Measurements from ENCODE around the gene SPESP1.
"Not testable (repeated sequence)": the region's sequence is repeated elsewhere in the genome, so short reads cannot be mapped to it uniquely, and the experiment has no call there.

The SPESP1 gene

DNA sequence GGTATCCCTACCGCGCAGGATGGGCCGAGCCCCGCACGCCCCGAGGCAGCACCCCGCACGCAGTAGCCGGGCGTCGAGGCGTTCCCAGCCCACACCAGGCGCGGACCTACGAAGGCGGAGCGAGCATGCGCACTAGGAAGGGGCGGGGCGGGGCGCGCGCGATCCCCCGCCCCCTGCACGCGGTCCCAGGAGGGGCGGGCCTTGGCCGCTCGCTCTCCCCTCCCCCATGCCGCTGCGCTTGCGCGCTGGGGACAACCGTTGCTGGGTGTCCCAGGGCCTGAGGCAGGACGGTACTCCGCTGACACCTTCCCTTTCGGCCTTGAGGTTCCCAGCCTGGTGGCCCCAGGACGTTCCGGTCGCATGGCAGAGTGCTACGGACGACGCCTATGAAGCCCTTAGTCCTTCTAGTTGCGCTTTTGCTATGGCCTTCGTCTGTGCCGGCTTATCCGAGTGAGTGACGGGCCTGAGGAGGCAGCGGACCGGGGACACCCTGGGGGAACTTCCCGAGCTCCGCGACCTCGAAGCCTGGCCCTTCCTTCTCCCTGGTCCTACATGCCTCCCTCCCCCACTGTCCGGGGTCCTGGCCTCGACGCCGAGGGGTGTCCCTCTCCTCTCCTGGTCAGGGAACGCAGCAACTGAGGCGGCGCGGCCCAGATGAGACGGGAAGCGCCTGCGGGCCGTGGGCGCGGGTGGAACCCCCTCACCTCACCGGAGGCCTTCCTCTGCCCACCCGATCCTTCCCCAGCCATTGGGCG lies at the start of gene SPESP1:
Gene SPESP1 (plus strand): TSS at position 258 of the 755 bp plus-strand sequence. CDS start 129 bp downstream, at position 387.
- peak; percentile 4 for DNase-seq

DNA sequence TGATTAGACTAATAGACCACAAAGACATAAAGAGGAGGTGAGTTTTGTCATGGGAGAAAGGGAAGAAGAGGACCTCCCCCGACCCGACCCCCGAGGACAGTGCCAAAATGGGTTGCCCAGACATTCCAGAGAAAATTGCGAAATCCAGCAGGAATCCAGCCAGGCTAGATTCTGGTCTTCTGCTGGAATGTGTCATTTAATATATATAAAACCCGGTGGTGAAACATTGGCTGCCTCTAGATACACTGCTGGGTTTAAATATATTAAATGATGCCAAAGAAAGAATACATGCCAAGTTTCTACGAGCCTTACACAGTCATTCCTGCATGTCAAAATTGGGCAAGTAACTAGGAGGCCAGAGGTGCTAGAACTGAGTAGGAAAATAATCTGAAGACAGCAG lies 45.3 kb upstream of the SPESP1 start:
- no peak for DNase-seq

DNA sequence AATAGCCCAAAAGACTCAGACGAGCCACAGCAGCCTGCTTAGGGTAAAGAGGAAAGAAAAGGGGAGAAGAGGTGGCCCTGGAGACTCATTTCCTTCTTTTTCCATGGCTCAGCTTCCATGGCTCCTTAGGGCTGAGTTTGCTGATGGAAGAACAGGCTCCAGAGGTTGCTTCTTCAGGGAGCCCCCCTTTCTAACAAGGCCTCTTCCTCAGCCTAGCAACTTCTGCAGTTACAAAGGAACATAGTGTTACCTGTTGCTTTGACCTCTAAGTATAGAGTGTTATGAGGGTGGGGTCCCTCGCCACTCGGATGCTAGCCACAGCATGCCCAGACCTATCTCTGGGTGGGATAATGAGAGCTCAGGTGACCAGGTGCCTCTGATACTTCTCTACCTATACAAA lies 43.2 kb upstream of the SPESP1 start:
- no peak for DNase-seq

DNA sequence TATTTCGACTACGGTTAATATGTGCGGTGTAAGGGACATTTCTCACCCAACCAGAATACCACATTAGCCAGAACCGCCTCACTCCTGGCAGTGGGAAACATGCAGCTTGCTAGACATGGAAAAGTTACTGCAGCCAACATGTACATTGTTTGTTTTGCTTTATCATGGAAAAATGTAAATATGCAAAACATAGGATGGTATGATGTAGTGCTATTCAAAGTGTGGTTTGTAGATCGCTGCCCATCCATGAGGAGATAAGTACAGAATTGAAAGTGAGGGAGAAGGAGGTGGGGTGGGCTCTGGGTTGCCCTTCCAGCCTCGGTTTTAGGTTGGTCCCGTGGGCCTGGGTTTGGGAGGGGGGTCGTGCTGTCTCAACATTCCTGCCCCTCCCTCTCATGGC lies 42.5 kb upstream of the SPESP1 start:
- no peak for DNase-seq

DNA sequence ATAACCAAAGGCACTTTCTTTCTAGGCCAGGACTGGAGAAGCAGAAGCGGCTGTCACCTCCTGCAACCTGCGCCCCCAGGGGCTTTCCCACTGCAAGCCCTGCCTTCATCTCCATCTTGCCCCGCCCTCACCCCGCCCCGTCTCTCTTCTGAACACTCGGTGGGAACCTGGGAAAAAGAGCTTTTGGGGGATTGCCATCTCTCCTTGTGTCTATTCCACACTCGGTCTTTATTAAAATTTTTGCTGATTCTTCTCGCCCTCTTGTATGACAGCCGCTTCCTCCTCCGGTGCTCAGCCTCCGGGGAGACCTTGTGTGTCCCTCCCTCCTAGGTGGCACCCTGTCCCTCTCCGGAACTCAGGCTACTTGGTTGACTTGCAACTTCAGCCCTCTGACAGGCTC lies 41.9 kb upstream of the SPESP1 start:
- no peak for DNase-seq

DNA sequence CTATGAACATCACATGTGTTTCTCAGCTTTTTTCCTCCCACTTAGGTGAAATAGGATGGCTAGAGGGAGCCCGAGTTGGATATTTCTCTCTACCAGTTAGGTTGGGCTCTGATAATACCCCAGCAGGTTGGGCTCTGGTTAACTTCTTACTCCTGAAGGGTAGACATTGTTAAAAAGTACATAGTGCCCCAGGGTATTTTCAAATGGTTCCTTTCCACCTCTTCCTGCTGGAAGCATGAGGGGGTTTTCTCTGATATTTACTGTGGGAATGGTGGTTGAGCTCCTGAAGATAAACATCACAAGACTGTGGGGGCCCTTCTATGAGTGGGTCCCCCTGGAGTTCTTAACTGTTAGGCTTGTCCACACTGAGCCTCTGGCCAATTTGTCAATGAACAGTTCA lies 36.1 kb upstream of the SPESP1 start:
- DNase-seq = no peak

DNA sequence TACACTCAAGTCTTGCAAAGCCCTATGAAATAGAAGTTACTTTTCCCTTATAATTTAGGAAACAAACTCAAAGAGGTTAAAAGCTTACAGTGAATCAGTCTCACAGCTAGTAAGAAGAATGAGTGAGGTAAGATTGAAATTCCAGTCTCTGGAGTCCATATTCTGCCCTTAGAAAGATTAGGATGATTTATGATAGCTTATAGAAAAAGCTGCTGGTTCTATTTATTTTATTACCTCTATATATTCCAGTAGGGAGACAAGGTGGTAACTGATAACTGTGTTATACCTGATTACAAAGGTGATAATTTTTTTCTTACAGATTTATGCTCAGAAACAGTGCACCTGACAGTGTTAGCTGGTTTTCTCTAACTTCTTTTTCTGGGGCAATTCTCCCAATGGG lies 34.1 kb upstream of the SPESP1 start:
- DNase-seq = no peak

DNA sequence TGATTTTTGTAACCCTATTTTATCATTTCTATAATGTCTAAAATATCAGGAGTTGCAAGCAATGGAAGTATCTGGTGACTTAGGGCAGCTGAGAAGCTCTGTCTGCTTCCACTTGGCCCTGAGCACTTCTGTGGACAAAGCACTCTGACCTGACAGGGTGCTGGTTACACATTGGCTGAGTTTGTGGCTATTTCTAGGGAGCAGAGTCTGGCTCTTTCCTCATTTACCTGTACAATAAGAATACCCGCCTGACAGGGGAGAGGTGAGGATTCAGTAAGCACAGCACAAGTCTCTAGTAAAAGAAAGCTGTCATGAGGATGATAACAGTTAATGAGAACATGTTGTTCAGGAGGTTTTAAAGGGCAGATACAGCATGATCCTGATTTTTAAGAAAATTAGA lies 33.3 kb upstream of the SPESP1 start:
- DNase-seq = no peak

DNA sequence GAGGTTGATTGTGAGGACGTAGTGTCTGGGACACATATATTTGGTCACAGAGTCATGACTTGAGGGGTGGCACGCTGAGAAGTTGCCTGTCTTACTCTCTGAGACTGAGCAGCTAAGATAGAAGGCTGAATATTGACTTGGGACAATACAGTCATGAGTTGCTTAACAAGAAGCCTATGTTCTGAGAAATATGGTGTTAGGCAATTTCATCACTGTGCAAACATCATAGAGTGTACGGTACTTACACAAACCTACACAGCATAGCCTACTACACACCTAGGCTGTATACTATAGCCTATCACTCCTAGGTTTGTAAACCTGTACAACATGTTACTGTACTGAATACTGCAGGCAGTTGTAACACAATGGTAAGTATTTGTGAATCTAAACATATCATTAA lies 30.3 kb upstream of the SPESP1 start:
- DNase-seq = no peak

DNA sequence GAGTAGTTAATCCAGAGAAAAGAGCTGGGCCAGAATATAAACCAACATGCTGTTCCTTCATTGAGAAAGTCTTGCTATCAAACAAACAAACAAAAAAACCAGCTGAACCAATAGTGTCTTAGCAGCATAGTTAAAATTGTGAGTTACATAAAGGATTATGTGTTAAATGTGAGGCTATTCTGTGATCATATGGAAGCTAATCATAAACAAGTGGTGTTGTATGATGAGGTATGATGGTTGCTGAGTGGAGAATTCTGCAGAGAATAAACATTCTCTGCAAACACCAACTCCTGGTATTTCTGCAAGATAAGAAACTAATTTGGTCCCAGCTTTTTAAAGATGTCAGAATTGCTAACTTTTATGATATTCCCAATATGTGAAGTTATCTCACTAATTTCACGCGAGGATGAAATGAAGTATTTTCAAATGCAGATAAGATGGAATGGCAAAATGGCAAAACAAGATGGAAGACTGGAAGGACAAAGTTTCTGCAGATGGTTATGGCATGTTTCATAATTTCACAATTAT lies 22.9 kb upstream of the SPESP1 start:
- DNase-seq = no peak

DNA sequence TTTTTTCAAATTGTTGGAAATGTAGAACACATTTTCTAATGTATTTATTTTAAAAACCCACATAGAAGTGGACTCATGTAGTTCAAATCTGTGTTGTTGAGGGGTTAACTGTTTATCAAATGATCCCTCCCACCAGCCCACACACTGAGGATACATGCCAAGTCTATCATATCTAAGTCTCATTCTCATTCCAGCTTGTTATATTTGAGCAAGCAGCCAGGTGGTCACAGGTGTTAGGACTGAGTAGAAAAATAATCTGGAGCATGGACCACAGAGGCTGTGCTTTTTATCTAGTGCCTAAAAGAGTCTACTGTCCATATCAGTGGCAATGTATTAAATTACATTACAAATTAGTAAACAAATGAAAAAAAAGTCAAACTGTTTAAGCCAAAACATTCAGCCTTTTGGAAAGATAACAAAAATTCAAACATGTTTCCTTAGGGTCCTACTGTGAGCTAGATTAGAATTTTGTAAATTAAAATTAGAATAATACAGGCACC lies 20.7 kb upstream of the SPESP1 start:
- DNase-seq = no peak

DNA sequence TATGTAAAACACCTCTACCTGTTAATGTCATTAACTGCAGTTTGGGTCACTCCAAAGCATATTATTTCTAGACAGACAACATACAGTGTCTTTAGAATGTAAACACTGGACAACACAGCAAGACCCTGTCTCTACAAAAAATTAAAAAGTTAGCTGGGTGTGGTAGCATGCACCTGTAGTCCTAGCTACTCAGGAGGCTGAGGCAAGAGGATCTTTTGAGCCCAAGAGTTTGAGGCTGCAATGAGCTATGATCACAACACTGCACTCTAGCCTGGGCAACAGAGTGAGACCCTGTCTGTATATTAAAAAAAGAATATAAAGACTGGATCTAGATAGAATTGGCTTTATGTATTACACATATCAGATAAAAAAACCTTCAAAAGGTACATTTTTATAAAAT lies 20.0 kb upstream of the SPESP1 start:
- no peak for DNase-seq

DNA sequence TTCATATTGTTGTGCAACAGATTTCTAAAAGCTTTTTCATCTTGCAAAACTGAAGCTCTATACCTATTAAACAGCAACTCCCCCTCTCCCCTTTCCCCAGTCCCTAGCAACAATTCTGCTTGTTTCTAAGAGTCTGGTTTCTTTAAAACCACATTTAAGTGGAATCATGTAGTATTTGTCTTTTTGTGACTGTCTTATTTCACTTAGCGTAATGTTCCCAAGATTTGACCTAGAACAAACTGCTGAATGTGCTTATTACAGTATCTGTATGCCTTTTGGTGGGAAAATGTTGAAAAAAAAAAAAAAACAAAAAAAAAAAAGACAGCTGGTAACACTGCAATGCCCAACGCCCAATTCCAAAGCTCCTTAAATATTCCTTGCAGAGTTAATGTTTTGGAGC lies 19.5 kb upstream of the SPESP1 start:
- no peak for DNase-seq

DNA sequence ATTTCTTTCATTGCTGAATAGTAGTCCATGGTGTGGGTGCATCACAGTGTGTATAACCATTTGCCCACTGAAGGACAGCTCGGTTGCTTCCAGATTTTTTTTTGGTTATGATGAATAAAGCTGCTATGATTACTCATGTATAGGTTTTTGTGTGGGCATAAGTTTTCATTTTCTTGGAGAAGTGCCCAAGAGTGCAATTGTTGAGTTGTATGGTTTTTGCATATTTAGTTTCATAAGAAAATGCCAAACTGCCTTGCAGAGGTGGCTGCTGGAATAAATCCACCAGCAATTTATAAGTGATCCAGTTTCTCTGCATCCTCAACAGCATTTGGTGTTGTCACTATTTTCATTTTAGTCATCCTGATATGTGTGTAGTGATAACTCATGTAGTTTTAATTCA lies 8.4 kb upstream of the SPESP1 start:
- no peak for DNase-seq

DNA sequence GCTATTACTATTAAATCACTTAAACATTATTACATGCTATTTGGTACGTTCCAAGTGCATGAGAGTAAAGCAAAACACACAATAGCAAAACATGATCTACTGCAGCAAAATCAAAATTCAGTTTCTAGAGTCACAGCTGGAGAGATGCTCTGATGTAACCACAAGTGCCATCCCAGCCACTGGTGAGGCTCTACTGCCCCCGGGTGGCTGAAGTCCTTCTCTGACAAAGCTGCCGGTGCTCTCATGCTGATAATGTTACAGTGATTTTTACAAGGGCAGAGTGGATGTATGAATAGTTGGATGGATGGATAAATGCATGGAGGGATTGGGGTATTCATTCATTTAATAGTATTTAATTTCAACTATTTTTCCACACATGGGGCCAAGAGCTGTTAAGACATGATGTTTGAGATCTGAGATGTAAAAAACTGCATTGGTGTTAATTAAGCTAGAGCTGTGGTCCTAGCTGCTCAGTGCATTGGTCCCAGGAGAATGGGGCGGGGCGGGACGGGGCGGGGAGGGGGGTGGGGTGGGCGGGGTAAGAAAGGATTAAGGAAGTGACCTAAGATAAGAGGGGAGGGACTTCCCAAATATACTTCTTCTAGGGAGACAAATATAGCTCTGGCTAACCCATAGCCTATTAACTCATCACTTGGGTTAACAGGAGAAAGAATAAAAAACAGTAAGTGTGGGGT lies 5.3 kb upstream of the SPESP1 start:
- peak; percentile 41 for DNase-seq

DNA sequence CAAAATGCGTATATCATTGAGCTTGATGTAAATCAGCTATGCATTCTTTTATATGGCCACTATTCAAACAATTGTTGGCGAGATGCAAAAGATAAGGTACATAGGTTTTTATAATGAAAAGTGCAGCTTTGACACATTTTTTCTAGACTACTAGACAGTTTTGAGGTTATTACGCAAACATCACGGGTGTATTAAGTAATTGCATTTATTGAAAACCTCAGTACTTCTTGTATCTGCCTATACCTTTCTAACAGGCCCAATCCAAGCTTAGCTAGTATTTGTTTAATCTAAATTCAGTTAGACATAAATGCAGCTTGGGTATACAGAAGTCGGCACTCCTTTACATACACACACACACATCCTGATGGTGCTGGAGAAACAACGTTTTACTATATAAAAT lies 2.7 kb downstream of the SPESP1 start:
- no peak for DNase-seq

DNA sequence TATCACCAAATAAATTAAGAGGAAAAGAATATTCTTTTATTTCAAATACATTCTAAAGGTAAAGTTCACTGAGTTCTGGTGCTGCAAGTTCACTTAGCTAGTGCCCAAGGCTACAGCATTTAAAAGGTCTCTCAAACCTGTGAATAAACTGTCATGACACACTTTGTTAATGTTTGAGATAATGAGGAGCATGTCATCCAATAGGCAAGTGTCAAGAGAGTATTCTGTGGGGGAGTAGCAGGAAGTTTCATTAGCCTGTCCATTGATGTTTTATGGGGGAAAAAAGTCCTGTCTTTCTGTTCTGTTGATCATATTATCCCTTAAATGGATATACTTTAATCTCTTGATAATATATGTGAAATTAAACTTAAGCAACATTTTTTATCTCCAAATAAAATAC lies 4.0 kb downstream of the SPESP1 start:
- no peak for DNase-seq

DNA sequence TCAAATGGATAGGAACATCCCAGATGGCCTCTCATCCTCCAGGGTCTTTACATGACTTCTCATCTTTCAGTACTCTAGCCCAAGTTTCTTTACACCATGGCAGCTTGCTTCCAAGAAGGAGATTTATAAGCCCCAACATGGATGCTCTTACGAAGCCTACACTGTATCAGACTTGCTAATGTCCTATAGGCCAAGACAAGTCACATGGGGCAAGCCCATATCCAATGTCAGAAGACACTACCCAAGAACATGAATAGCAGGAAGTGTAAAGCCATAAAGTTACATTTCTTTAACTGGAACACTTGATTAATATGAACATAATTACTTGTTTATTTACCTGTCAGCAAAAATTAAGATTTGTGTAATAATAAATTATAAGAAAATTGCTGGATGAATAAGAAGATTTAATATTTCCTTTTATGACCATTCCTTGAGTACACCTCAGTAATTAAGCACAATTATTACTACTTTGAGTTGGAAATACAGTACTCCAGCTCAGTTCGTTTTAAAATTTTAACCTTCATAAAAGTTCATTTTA lies 5.1 kb downstream of the SPESP1 start:
- no peak for DNase-seq

DNA sequence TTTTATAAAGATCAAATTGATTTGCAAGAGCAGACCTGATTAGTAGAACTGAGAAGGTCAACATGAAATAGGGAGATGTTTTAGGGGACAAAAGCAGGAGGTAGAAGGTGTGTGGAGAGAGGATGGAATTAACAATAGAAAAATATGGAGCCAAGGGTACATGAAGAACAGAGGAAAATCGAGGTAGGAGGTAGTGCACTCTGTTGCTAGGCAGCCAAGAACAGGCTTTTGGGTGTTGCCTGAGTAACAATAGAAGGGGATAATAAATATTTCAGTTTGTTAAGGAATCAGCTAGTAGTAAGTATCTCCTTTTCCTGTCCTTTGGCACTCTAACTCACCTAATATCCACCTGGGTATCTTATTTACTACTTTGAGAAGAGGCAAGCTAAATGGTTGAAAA lies 9.2 kb downstream of the SPESP1 start:
- no peak for DNase-seq

DNA sequence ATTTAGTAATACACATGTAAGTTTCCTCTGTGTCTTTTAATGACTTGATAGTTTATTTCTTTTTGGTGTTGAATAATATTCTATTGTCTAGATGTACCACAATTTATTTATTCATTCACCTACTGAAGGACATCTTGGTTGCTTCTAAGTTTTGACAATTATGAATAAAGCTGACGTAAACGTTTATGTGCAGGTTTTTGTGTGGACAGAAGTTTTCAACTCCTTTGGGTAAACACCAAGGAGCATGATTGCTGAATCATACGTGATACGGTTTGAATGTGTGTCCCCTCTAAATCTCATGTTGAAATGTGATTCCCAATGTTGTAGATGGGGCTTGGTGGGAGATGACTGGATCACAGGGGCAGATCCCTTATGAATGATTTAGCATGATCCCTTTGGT lies 21.5 kb downstream of the SPESP1 start:
- no peak for DNase-seq

DNA sequence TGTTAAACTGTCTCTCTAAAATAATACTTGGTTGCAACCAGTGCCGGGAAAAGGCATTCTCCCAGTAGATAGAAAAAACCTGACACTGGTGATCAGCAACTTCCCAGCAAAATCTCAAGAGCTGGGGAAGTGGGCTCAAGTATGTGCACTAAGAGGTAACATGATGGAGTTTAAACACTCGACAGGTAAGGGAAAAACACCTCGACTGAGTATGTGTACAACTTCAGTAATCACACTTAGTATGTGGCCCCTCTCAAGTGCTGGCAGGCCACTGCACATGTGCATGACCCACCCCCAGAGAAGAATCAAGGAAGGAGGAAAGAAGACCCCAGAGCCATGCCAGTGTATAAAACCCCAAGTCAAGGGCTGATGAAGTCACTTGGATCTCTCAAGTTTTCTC lies 27.4 kb downstream of the SPESP1 start:
- DNase-seq = no peak

DNA sequence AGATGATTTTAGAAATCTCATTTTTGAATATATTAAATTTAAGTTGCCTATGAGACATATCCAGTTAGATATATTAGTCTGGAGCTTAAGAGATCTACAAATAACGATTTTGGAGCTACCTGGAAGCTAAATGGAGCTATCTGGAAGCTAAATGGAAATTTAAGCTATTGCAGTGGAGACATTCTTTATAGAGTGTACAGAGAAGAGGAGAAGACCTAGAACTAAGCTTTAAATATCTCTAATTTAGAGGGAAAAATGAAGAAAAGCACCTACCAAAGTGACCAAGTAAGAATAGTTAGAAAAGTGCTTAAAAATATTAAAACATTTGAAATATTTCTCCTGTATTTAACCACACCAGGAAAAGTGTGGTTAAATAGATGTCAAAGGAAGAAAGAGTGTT lies 28.3 kb downstream of the SPESP1 start:
- no peak for DNase-seq

DNA sequence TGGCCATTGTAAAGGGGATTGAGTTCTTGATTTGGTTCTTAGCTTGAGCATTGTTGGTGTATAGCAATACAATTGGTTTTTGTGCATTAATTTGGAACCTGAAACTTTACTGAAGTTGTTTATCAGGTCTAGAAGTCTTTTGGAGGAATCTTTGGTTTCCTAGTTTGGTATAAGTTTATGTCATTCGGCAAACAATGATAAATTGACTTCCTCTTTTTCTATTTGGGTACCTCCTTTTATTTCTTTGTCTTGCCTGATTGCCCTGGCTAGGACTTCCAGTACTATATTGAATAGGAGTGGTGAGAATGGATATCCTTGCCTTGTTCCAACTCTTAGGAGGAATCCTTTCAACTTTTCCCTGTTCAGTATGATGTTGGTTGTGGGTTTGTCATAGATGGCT lies 32.1 kb downstream of the SPESP1 start:
- no peak for DNase-seq

DNA sequence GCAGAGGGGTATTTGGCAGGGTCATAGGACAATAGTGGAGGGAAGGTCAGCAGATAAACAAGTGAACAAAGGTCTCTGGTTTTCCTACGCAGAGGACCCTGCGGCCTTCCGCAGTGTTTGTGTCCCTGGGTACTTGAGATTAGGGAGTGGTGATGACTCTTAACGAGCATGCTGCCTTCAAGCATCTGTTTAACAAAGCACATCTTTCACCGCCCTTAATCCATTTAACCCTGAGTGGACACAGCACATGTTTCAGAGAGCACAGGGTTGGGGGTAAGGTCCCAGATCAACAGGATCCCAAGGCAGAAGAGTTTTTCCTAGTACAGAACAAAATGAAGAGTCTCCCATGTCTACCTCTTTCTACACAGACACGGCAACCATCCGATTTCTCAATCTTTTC lies 33.4 kb downstream of the SPESP1 start:
- not testable (repeated sequence) for DNase-seq
